Inflammatory macrophage treated with lipopolysaccharide for 4 hours (primary cell): Measurements from ENCODE around the gene GABRB3.

Source experiments
- DNase-seq: peaks from one replicate; pipeline ENCODE4 v3.0.0-alpha.2; 2020

GABRB3 gene

GRCh38 chr15:26525096-26525495 is 247.8 kb downstream of the GABRB3 start:
- DNase-seq = no peak

GRCh38 chr15:26521691-26522198 is 251.1 kb downstream of the GABRB3 start:
- DNase-seq = no peak

GRCh38 chr15:26521130-26521529 is 251.7 kb downstream of the GABRB3 start:
- no peak for DNase-seq

- no peak for DNase-seq
Measured at GRCh38 chr15:26518885-26519284, 254.0 kb downstream of the GABRB3 start.

GRCh38 chr15:26516102-26516980 is 256.5 kb downstream of the GABRB3 start:
- no peak for DNase-seq

- no peak for DNase-seq
Measured at GRCh38 chr15:26504009-26504408, 268.9 kb downstream of the GABRB3 start.
